ENCODE results near the gene ANO7.

Gene ANO7

GRCh38 chr2:241142593-241142992 is 45.9 kb upstream of the ANO7 start:
- peaks cover 4% of the 10 kb centered on the region for H3K27me3 Mint-ChIP-seq (ENCODE audit: low read depth)
- no peaks in the 10 kb centered on the region for H3K4me1 Mint-ChIP-seq
- H3K27ac Mint-ChIP-seq, result no peak overlapping the region
- H3K36me3 Mint-ChIP-seq (ENCODE audit: low read depth), result peaks cover 12% of the 10 kb centered on the region
- H3K9me3 Mint-ChIP-seq, result no peaks in the 10 kb centered on the region
- TF ChIP-seq, protein P1, sequence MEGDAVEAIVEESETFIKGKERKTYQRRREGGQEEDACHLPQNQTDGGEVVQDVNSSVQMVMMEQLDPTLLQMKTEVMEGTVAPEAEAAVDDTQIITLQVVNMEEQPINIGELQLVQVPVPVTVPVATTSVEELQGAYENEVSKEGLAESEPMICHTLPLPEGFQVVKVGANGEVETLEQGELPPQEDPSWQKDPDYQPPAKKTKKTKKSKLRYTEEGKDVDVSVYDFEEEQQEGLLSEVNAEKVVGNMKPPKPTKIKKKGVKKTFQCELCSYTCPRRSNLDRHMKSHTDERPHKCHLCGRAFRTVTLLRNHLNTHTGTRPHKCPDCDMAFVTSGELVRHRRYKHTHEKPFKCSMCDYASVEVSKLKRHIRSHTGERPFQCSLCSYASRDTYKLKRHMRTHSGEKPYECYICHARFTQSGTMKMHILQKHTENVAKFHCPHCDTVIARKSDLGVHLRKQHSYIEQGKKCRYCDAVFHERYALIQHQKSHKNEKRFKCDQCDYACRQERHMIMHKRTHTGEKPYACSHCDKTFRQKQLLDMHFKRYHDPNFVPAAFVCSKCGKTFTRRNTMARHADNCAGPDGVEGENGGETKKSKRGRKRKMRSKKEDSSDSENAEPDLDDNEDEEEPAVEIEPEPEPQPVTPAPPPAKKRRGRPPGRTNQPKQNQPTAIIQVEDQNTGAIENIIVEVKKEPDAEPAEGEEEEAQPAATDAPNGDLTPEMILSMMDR (IDR thresholded peaks at IDR 0.05; ENCODE audit: unreplicated experiment in 3 of 3), result no peak
- no peak overlapping the region for H3K4me3 Mint-ChIP-seq

- H3K4me1 Mint-ChIP-seq, result peaks cover 13% of the 10 kb centered on the region
- H3K27ac Mint-ChIP-seq, result peak overlapping the region in 1 of 3 experiments; percentile 33
- H3K27me3 Mint-ChIP-seq (ENCODE audit: low read depth), result peaks cover 4% of the 10 kb centered on the region
- TF ChIP-seq, protein P1 (IDR thresholded peaks at IDR 0.05; ENCODE audit: unreplicated experiment in 3 of 3), result no peak
- no peaks in the 10 kb centered on the region for H3K36me3 Mint-ChIP-seq (ENCODE audit: low read depth)
- H3K4me3 Mint-ChIP-seq, result peak overlapping the region; percentile 26 to 65 (median 45)
- no peaks in the 10 kb centered on the region for H3K9me3 Mint-ChIP-seq
These were observed 42.2 kb upstream of the ANO7 start for GRCh38 chr2:241146286-241146685.

GRCh38 chr2:241147336-241147735 is 41.1 kb upstream of the ANO7 start:
- H3K36me3 Mint-ChIP-seq (ENCODE audit: low read depth), result no peaks in the 10 kb centered on the region
- H3K27ac Mint-ChIP-seq, result no peak overlapping the region
- H3K4me1 Mint-ChIP-seq, result peaks cover 24% of the 10 kb centered on the region
- no peaks in the 10 kb centered on the region for H3K9me3 Mint-ChIP-seq
- TF ChIP-seq, protein P1 (IDR thresholded peaks at IDR 0.05; ENCODE audit: unreplicated experiment in 3 of 3), result no peak
- peaks cover 4% of the 10 kb centered on the region for H3K27me3 Mint-ChIP-seq (ENCODE audit: low read depth)
- peak overlapping the region; percentile 94 to 97 (median 97) for H3K4me3 Mint-ChIP-seq

DNA sequence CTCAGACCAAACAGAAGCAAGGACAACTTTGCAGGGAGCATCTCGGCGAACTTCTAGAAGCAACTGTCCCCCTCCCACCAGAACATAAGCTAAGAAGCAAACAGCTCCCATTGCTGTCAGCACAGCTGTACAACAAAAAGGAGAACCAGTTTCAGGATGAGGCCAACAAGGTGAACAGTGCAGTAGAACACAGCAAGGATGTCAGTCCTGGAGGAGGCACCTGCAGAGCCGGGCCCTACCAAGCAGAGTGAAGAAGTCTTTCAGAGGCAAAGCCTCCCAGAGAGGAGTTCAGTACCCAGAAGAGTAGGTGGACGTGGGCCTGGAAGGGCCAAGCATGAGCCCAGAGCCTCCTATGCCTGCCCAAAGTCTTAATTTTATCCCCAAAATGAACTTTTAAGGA is 40.2 kb upstream of the ANO7 start:
- Mint-ChIP-seq H3K27ac (peak overlapping the region; percentile 2 to 69 (median 21)), H3K27me3 (ENCODE audit: low read depth) (peaks cover 4% of the 10 kb centered on the region), H3K9me3 (no peaks in the 10 kb centered on the region), H3K4me3 (peak overlapping the region; percentile 94 to 97 (median 97)), H3K4me1 (peaks cover 25% of the 10 kb centered on the region), H3K36me3 (ENCODE audit: low read depth) (peaks cover 2% of the 10 kb centered on the region)
- TF ChIP-seq, protein P1 (IDR thresholded peaks at IDR 0.05; ENCODE audit: unreplicated experiment in 3 of 3), result no peak

DNA sequence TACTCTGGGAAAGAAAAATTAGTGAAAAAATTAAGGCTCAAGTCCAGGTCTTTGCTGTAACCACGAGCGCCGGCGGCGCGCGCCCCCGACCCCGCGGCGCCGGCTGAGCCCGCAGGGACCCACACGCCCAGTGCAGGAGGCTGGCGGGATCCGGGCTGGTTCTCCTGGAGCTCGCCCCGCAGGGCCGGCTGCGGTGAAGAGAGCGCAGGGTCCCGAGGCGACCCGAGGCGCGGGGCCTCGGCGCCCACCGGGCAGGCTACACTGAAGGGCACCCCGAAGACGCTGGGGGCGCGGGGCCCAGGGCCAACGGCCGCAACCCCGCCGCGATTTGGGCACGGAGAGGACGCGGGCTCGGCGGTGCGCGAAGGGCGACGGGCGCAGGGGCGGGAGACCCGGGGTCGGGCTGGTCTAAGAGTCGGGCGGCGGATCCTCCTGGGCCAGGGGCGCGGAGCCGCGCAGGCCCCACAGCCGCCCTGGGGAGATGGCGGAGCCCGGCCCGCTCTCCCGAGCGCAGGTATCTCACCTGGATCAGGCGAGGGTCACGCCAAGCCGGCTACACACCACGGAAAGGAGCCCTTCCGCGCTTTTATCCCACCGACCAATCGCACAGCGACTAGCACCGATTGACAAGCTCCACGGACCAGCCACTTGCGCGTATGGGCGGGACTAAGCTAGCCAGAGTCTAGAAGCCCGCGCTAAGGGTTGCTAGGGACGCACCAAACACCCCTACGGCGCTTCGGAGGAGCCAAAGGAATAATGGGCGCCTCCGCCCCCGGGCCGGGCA is 39.4 kb upstream of the ANO7 start, which contains the start of gene PASK:
Gene PASK, minus strand, starts transcription at position 582 of the 784 bp plus-strand sequence. CDS start 6,440 bp downstream, outside the sequence.
- Mint-ChIP-seq H3K4me3 (peak within 1 kb of the TSS; percentile 95 to 97 (median 97)), H3K4me1 (peaks cover 25% of the 10 kb centered on the region), H3K36me3 (ENCODE audit: low read depth) (peaks cover 6% of the 10 kb centered on the region), H3K27me3 (ENCODE audit: low read depth) (no peaks in the 10 kb centered on the region), H3K27ac (peak within 1 kb of the TSS; percentile 33 to 86 (median 81)), H3K9me3 (no peaks in the 10 kb centered on the region)
- TF ChIP-seq, protein P1 (IDR thresholded peaks at IDR 0.05; ENCODE audit: unreplicated experiment in 3 of 3), result no peak

DNA sequence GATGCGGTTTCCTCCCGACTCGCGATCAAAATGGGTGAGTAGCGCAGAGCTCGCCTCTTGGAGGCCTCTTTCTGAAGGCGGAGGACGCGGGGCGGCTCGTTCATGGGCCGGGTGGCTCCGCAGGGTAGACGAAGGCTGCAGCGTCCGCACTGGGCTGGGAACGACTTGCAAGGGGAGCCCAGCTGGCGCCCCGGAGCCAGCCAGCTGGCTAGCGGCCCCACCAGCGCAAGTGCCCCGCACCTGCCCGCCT is 38.9 kb upstream of the ANO7 start:
- H3K36me3 Mint-ChIP-seq (ENCODE audit: low read depth), result peaks cover 6% of the 10 kb centered on the region
- peak overlapping the region; percentile 94 to 97 (median 95) for H3K4me3 Mint-ChIP-seq
- H3K27ac Mint-ChIP-seq, result peak overlapping the region in 2 of 3 experiments; percentile 45 to 81
- H3K27me3 Mint-ChIP-seq (ENCODE audit: low read depth), result no peaks in the 10 kb centered on the region
- TF ChIP-seq, protein P1 (IDR thresholded peaks at IDR 0.05; ENCODE audit: unreplicated experiment in 3 of 3), result no peak
- H3K4me1 Mint-ChIP-seq, result peaks cover 25% of the 10 kb centered on the region
- no peaks in the 10 kb centered on the region for H3K9me3 Mint-ChIP-seq

All from nephron (organoid).